Loucy (cell line): ENCODE data around the gene ARHGAP6.

Experiments
- H2AFZ ChIP-seq: fragments of 200-600 bp; sonication (generic); 2 replicates; pipeline ENCODE4 v1.6.0; 2016; ENCODE audit warnings: antibody characterized with exemption, mild to moderate bottlenecking, low read length, moderate library complexity
- H3F3A ChIP-seq: fragments of 200-600 bp; 2 replicates; pipeline ENCODE4 v1.6.0; 2016; ENCODE audit warnings: antibody characterized with exemption, low read depth, mild to moderate bottlenecking
- H3K27me3 ChIP-seq: fragments of 200-600 bp; sonication (generic); 2 replicates; pipeline ENCODE4 v1.6.1; 2014; ENCODE audit warnings: low read length, mild to moderate bottlenecking; ENCODE audit not compliant: insufficient read depth, poor library complexity, severe bottlenecking
- H3K36me3 ChIP-seq: fragments of 200-600 bp; sonication (generic); 2 replicates; pipeline ENCODE4 v1.6.1; 2016; ENCODE audit warnings: low read length; ENCODE audit not compliant: insufficient read depth
- H3K4me1 ChIP-seq: fragments of 200-600 bp; sonication (generic); 2 replicates; pipeline ENCODE4 v1.5.1; 2014; ENCODE audit warnings: low read length, mild to moderate bottlenecking; ENCODE audit not compliant: insufficient read depth, poor library complexity, severe bottlenecking
- H3K4me2 ChIP-seq: fragments of 200-600 bp; sonication (generic); 2 replicates; pipeline ENCODE4 v1.6.0; 2014; ENCODE audit warnings: antibody characterized with exemption, low read length, low read depth, mild to moderate bottlenecking; ENCODE audit not compliant: poor library complexity, severe bottlenecking
- H3K4me3 ChIP-seq: fragments of 200-600 bp; sonication (generic); 2 replicates; pipeline ENCODE4 v1.5.1; 2014; ENCODE audit warnings: low read length, mild to moderate bottlenecking, mixed read lengths; ENCODE audit not compliant: poor library complexity, severe bottlenecking
- H3K79me2 ChIP-seq: fragments of 200-600 bp; sonication (generic); 2 replicates; pipeline ENCODE4 v1.6.1; 2014; ENCODE audit warnings: low read length; ENCODE audit not compliant: insufficient read depth
- H3K9ac ChIP-seq: fragments of 200-600 bp; sonication (generic); 2 replicates; pipeline ENCODE4 v1.6.0; 2014; ENCODE audit warnings: mild to moderate bottlenecking, low read depth, low read length, moderate library complexity; ENCODE audit not compliant: poor library complexity, severe bottlenecking
- H3K9me2 ChIP-seq: fragments of 200-600 bp; sonication (generic); replicated peaks from 2 replicates; pipeline ENCODE4 v1.6.1; 2016; ENCODE audit warnings: low read depth, low read length, mixed read lengths
- H3K9me3 ChIP-seq: fragments of 200-600 bp; sonication (generic); 2 replicates; pipeline ENCODE4 v1.6.1; 2014; ENCODE audit warnings: mild to moderate bottlenecking, antibody characterized with exemption, low read length, low read depth; ENCODE audit not compliant: insufficient read depth
- H4K20me1 ChIP-seq: fragments of 200-600 bp; sonication (generic); 2 replicates; pipeline ENCODE4 v1.6.0; 2014; ENCODE audit warnings: antibody characterized with exemption, low read length, mild to moderate bottlenecking; ENCODE audit not compliant: insufficient read depth, poor library complexity, severe bottlenecking
- CTCF ChIP-seq: fragments of 200-600 bp; sonication (generic); conservative IDR thresholded peaks from 2 replicates; pipeline ENCODE4 v1.5.1; 2014; ENCODE audit warnings: mild to moderate bottlenecking, antibody characterized with exemption, low read length
- EZH2phosphoT487 ChIP-seq: fragments of 200-600 bp; IDR thresholded peaks from 2 replicates; pipeline ENCODE4 v1.6.1; 2018; ENCODE audit warnings: antibody characterized with exemption, mild to moderate bottlenecking, moderate library complexity, borderline replicate concordance

Gene ARHGAP6

GRCh38 chrX:11244636-11245035 lies 421.1 kb downstream of the ARHGAP6 start:
- TF ChIP-seq EZH2phosphoT487 (no peak), CTCF (no peak)
- Histone ChIP-seq H4K20me1 (no peaks in the 10 kb centered on the region), H3K4me2 (no peak overlapping the region), H3K4me1 (no peaks in the 10 kb centered on the region), H3K36me3 (no peaks in the 10 kb centered on the region), H3K9me2 (no peaks in the 10 kb centered on the region), H3K79me2 (no peaks in the 10 kb centered on the region), H3F3A (no peaks in the 10 kb centered on the region), H3K9ac (no peak overlapping the region), H3K4me3 (no peak overlapping the region), H2AFZ (no peak overlapping the region), H3K9me3 (no peaks in the 10 kb centered on the region), H3K27me3 (no peaks in the 10 kb centered on the region)

- Histone ChIP-seq H3K79me2 (no peaks in the 10 kb centered on the region), H3K4me1 (no peaks in the 10 kb centered on the region), H3K9me3 (no peaks in the 10 kb centered on the region), H3K27me3 (no peaks in the 10 kb centered on the region), H3F3A (no peaks in the 10 kb centered on the region), H3K9ac (no peak overlapping the region), H2AFZ (no peak overlapping the region), H3K4me2 (no peak overlapping the region), H4K20me1 (no peaks in the 10 kb centered on the region), H3K36me3 (no peaks in the 10 kb centered on the region), H3K9me2 (no peaks in the 10 kb centered on the region), H3K4me3 (no peak overlapping the region)
- no peak for TF ChIP-seq EZH2phosphoT487
- TF ChIP-seq CTCF = no peak
Observed at GRCh38 chrX:11242704-11243103, 423.0 kb downstream of the ARHGAP6 start.

GRCh38 chrX:11241720-11242119 lies 424.0 kb downstream of the ARHGAP6 start:
- TF ChIP-seq EZH2phosphoT487 (no peak), CTCF (no peak)
- Histone ChIP-seq H3K4me1 (no peaks in the 10 kb centered on the region), H3K4me3 (no peak overlapping the region), H4K20me1 (no peaks in the 10 kb centered on the region), H3F3A (no peaks in the 10 kb centered on the region), H3K9me2 (no peaks in the 10 kb centered on the region), H2AFZ (no peak overlapping the region), H3K9ac (no peak overlapping the region), H3K27me3 (no peaks in the 10 kb centered on the region), H3K9me3 (no peaks in the 10 kb centered on the region), H3K79me2 (no peaks in the 10 kb centered on the region), H3K4me2 (no peak overlapping the region), H3K36me3 (no peaks in the 10 kb centered on the region)
